Epithelial cell of esophagus (primary cell): Measurements from ENCODE around the gene ZIC2.

Experiments
- DNase-seq: peaks from one replicate; pipeline ENCODE4 v3.0.0; 2010; ENCODE audit warnings: low read depth
- H3K4me3 ChIP-seq: 2 replicates; pipeline ENCODE4 v1.5.1; 2011; ENCODE audit warnings: mild to moderate bottlenecking, low read length, control low read depth
- TF ChIP-seq, protein P1 (sequence below): IDR thresholded peaks from 2 replicates; pipeline ENCODE4 v1.5.1; 2011; ENCODE audit warnings: low read depth, mild to moderate bottlenecking, low read length, control low read depth, inconsistent platforms; ENCODE audit not compliant: insufficient read depth; ENCODE audit errors: missing control alignments

Gene ZIC2

DNA sequence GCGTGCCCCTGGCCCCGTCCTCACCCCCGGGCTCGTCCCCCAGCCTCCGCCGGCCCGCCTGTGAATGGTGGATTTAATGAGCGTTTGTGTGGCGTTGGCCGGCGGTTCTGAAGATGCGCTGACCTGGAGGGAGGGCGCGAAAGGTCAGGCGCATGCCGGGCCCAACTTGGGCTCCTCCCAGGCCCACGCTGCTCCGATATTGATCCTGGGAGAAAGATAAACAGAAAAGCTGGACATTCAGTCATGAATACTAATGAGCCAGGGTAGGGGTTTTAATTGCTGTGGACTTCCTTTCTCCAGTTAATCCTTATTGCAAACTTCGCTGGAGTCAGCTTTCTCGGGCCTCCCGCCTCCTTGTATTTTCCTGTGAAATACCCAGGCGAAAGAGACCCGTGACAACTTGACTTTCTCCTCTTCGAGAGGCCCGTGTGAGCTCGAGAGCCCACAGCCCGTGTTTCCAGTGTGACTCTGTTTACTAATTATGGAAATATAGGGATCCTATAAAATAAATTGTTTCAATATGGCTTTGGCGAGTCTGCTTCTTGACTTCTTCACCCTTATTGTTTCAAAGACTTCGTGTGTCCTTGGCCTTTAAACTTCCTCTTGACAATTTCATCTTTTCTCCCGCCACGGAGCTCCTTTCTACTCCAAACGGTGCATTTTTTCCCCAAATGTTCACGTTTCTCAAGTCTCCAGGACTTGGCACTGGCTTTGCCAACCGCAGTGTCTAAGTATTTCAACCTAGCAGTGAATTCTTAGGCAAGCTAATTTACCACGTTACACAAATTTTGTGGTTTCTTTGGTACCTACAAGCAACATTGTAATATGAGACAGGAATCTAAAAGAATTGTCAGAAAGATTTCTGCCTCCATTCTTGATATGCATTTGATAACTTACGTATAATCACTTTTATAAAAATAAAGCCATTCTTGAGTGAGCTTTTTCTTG is 10.5 kb downstream of the ZIC2 start:
- no peak for DNase-seq
- H3K4me3 ChIP-seq = no peak overlapping the region
- TF ChIP-seq, protein P1, sequence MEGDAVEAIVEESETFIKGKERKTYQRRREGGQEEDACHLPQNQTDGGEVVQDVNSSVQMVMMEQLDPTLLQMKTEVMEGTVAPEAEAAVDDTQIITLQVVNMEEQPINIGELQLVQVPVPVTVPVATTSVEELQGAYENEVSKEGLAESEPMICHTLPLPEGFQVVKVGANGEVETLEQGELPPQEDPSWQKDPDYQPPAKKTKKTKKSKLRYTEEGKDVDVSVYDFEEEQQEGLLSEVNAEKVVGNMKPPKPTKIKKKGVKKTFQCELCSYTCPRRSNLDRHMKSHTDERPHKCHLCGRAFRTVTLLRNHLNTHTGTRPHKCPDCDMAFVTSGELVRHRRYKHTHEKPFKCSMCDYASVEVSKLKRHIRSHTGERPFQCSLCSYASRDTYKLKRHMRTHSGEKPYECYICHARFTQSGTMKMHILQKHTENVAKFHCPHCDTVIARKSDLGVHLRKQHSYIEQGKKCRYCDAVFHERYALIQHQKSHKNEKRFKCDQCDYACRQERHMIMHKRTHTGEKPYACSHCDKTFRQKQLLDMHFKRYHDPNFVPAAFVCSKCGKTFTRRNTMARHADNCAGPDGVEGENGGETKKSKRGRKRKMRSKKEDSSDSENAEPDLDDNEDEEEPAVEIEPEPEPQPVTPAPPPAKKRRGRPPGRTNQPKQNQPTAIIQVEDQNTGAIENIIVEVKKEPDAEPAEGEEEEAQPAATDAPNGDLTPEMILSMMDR = no peak

- TF ChIP-seq, protein P1 = no peak
- DNase-seq = peak; percentile 74
- no peak overlapping the region for H3K4me3 ChIP-seq
These were observed 11.4 kb downstream of the ZIC2 start for GRCh38 chr13:99992949-99993351.

DNA sequence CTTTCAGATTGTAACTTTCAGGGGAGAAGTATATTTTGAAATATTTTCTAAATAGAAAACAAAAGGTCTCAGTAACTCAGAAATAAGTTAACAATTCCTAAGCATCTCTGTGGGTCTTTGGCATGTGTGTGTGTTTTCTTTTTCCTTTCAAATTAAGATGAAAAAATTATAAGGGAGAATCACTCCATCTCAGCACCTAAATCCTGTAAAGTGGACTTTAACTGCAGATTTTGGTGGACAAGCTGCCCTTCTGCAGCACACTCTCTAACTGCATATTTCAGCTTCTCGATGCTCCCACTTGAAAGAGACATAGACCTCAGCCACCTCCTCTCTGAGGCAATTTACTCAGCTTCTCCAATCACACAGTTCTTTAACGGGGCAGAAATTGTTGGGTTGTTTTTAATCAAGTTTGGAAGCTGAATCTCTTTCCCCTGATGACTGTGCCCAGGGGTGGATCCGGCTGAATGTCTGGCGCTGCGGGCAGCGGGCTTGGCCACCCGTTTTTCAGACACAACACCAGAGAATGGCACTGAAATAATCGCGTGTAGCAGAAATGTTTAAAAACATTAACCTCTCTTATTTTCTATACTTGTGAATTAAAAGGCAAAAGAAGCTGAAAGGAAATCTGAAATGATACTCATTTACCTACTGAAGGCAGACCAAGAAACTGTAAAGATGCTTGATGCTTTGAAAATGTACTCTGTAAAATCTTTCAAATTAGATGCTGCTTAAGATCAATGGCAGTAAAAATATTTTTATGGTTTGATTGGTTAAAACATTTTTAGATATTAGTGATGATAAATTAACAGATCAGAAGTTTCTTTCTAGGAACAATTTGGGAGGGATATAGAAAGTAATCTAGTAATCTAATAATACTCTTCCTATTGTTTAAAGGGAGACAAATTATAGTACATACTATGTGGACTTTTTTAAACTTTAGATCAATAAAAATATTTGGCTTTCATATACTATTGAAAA is 12.4 kb downstream of the ZIC2 start:
- DNase-seq = no peak
- TF ChIP-seq, protein P1 = no peak
- H3K4me3 ChIP-seq = no peak overlapping the region

DNA sequence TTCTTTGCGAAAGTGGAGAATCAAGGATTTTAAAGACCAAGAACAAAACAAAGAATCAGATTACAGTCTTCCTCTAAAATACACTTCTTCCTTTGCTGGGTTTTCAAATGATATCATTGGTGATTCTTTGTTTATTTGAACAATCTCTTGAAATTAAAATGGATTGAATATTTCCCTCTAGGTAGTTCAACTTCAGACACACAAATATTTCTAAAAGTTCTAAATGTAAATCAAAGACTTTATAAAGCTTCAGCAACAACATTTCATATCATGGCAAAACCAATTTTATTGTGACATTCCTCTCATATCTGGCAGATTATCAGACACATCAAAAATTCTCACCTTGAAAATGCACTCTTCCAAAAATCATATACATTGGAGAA is 13.0 kb downstream of the ZIC2 start:
- H3K4me3 ChIP-seq = no peak overlapping the region
- DNase-seq = no peak
- TF ChIP-seq, protein P1 = no peak

DNA sequence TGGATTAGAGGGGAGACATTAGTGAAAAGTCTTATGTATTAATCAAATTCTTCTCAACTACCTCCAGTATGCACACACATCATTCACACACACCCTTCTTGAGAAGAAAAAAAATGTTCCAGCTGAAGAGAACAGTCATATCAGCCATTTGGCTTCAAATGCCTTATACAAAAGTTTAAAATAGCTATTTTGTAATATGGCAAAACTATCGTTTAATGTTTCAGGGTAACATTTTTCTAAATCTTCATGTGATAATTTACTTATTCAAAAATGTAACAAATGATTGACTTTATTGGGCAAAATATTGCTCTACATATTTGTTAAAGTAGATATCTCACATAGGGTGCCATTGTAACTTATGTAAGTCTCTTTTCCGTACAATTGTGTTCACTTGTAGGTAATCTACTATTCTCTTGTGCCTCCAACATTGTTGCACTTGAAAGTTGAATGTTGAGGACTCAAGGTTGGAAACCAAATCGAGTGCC is 13.6 kb downstream of the ZIC2 start:
- no peak for DNase-seq
- no peak overlapping the region for H3K4me3 ChIP-seq
- TF ChIP-seq, protein P1 = no peak

DNA sequence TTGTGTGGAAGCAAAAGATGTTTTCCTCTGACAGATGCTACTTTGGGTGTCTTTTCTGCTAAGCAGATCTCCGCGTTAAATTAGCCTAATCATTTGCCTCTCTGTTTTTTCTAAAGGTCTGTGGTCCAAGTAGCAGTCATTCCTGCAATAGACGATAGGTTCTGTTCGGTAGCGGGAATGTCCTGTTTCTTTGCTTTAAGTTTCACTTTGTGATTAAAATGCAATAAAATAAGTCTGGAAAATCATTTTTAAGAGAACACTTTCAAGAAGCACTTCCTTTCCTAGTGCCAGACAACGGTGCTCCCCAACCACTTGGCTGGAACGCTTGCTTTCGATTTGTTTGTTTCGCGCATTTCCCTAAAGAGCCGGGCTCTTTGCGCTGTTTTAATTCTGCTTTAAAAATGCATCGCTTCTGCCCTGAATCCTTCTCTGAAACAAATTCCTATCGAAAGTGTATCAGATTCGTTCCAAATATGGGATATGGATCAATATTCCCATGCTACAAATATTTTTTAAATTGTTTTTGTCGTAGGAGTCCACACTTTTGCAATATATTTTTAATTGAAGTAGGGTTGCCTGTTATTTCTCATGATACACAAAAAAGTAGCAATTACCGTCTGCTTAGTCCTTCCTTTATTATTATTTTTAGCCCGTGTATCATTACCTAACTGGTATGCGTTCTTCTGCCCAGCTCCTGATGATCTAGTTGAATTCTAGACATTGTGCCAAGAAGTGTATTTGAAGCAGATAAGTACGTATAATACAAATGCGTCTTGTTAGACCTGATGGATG is 14.2 kb downstream of the ZIC2 start:
- TF ChIP-seq, protein P1 = no peak
- DNase-seq = no peak
- no peak overlapping the region for H3K4me3 ChIP-seq
